GM12878 (cell line): ENCODE measurements around the gene EIF6. TPM values are rescaled to one million over a fixed set of nuclear protein-coding genes. Genes with fewer than 3 reads are reported as not detected.

Source experiments
- ESRRA ChIP-seq: IDR thresholded peaks from 2 replicates; pipeline ENCODE4 v1.6.1; 2012; ENCODE audit warnings: mild to moderate bottlenecking, low read length, improper control_type of control experiment
- FOS ChIP-seq: IDR thresholded peaks from 3 replicates; pipeline ENCODE4 v1.6.1; 2011; ENCODE audit warnings: borderline replicate concordance; ENCODE audit not compliant: insufficient read length; ENCODE audit errors: extremely low read depth
- GATAD2B ChIP-seq: fragments of 450-650 bp; conservative IDR thresholded peaks from 2 replicates; pipeline ENCODE4 v1.6.1; 2017; ENCODE audit warnings: low read depth, mild to moderate bottlenecking, moderate library complexity
- HDAC2 ChIP-seq: fragments of 200-600 bp; sonication (generic); IDR thresholded peaks from 2 replicates; pipeline ENCODE4 v1.6.1; 2017
- IKZF1 ChIP-seq: fragments of 450-650 bp; conservative IDR thresholded peaks from 2 replicates; pipeline ENCODE4 v1.6.1; 2017; ENCODE audit warnings: antibody characterized with exemption, mild to moderate bottlenecking
- MTA2 ChIP-seq: fragments of 450-650 bp; IDR thresholded peaks from 2 replicates; pipeline ENCODE4 v1.6.1; 2016; ENCODE audit warnings: low read depth, mild to moderate bottlenecking, moderate library complexity
- NFYB ChIP-seq: IDR thresholded peaks from 2 replicates; pipeline ENCODE4 v1.6.1; 2011; ENCODE audit warnings: low read depth, mild to moderate bottlenecking, low read length, improper control_type of control experiment, moderate library complexity; ENCODE audit not compliant: insufficient read depth
- NR2F1 ChIP-seq: fragments of 450-650 bp; conservative IDR thresholded peaks from 2 replicates; pipeline ENCODE4 v1.6.1; 2017; ENCODE audit warnings: mild to moderate bottlenecking
- POLR2AphosphoS2 ChIP-seq: IDR thresholded peaks from 2 replicates; pipeline ENCODE4 v1.6.1; 2011; ENCODE audit warnings: low read depth, mild to moderate bottlenecking, low read length, improper control_type of control experiment, moderate library complexity
- RAD21 ChIP-seq: IDR thresholded peaks from 2 replicates; pipeline ENCODE4 v1.6.1; 2011; ENCODE audit warnings: mild to moderate bottlenecking, low read depth, low read length, moderate library complexity; ENCODE audit not compliant: insufficient read depth
- RB1 ChIP-seq: fragments of 450-650 bp; formaldehyde crosslinking; IDR thresholded peaks from 2 replicates; pipeline ENCODE4 v1.6.1; 2017; ENCODE audit warnings: mild to moderate bottlenecking, borderline replicate concordance
- RFX5 ChIP-seq: IDR thresholded peaks from 2 replicates; pipeline ENCODE4 v1.6.1; 2011; ENCODE audit warnings: low read depth, low read length, improper control_type of control experiment
- SPI1 ChIP-seq: IDR thresholded peaks from 2 replicates; pipeline ENCODE4 v1.6.1; 2011; ENCODE audit warnings: low read depth, mild to moderate bottlenecking, low read length, moderate library complexity, borderline replicate concordance; ENCODE audit not compliant: insufficient read depth
- ZBTB4 ChIP-seq: fragments of 450-650 bp; formaldehyde crosslinking; IDR thresholded peaks from 2 replicates; pipeline ENCODE4 v1.4.0; 2022; ENCODE audit warnings: mild to moderate bottlenecking, moderate library complexity
- polyA plus RNA-seq, 11 experiments: library from polyadenylated mRNA; depleted of rRNA in 4 of 11; unstranded in 6 of 11; stranded (reverse) in 5 of 11; fragments of >200 nt; fragmentation: Nextera tagmentation in 4 of 11; fragmentation: Illumina TruSeq in 1 of 11; extraction: Ambion mirVana in 4 of 11; extraction: Trizol in 1 of 11; gene quantifications; 1 replicate in 1 of 11; 2 replicates in 10 of 11; pipeline versions ENCODE4 v1.2.1 to v1.2.3, GENCODE V29; 2011 to 2016; ENCODE audit warnings: inconsistent platforms in 2 of 11, missing spikeins in 2 of 11, low read depth in 1 of 11
- total RNA-seq, 4 experiments: library from RNA; depleted of rRNA in 3 of 4; stranded (reverse); fragments of >200 nt in 3 of 4; fragmentation: Illumina TruSeq in 1 of 4; extraction: Trizol in 1 of 4; gene quantifications; 2 replicates each; pipeline versions ENCODE4 v1.2.1 to v1.2.3, GENCODE V29; 2013 to 2021
- TF ChIP-seq, protein P1 (sequence below): IDR thresholded peaks from 2 replicates; pipeline ENCODE4 v1.6.1; 2012; ENCODE audit warnings: low read depth, low read length, improper control_type of control experiment
- TF ChIP-seq, protein P2 (sequence below): fragments of 450-650 bp; conservative IDR thresholded peaks from 2 replicates; pipeline ENCODE4 v1.6.1; 2017; ENCODE audit warnings: mild to moderate bottlenecking, moderate library complexity
- TF ChIP-seq, protein P3 (sequence below): fragments of 450-650 bp; IDR thresholded peaks from 2 replicates; pipeline ENCODE4 v1.6.1; 2016; ENCODE audit warnings: mild to moderate bottlenecking

EIF6 gene
- total and polyA plus RNA-seq, 10 of the 15 experiments (the other 5 are each of a cell fraction or from before 2014, with no cell fraction given): 127 to 607 (median 197) TPM

GRCh38 chr20:35284267-35284991 lies at the start of gene EIF6 (continued):
- TF ChIP-seq, protein P1, sequence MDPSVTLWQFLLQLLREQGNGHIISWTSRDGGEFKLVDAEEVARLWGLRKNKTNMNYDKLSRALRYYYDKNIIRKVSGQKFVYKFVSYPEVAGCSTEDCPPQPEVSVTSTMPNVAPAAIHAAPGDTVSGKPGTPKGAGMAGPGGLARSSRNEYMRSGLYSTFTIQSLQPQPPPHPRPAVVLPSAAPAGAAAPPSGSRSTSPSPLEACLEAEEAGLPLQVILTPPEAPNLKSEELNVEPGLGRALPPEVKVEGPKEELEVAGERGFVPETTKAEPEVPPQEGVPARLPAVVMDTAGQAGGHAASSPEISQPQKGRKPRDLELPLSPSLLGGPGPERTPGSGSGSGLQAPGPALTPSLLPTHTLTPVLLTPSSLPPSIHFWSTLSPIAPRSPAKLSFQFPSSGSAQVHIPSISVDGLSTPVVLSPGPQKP: peak; percentile 99
- no peak for TF ChIP-seq RFX5
- peak; percentile 77 for TF ChIP-seq IKZF1
- TF ChIP-seq, protein P2, sequence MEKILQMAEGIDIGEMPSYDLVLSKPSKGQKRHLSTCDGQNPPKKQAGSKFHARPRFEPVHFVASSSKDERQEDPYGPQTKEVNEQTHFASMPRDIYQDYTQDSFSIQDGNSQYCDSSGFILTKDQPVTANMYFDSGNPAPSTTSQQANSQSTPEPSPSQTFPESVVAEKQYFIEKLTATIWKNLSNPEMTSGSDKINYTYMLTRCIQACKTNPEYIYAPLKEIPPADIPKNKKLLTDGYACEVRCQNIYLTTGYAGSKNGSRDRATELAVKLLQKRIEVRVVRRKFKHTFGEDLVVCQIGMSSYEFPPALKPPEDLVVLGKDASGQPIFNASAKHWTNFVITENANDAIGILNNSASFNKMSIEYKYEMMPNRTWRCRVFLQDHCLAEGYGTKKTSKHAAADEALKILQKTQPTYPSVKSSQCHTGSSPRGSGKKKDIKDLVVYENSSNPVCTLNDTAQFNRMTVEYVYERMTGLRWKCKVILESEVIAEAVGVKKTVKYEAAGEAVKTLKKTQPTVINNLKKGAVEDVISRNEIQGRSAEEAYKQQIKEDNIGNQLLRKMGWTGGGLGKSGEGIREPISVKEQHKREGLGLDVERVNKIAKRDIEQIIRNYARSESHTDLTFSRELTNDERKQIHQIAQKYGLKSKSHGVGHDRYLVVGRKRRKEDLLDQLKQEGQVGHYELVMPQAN: peak; percentile 73
- TF ChIP-seq NR2F1: peak; percentile 56
- TF ChIP-seq, protein P3, sequence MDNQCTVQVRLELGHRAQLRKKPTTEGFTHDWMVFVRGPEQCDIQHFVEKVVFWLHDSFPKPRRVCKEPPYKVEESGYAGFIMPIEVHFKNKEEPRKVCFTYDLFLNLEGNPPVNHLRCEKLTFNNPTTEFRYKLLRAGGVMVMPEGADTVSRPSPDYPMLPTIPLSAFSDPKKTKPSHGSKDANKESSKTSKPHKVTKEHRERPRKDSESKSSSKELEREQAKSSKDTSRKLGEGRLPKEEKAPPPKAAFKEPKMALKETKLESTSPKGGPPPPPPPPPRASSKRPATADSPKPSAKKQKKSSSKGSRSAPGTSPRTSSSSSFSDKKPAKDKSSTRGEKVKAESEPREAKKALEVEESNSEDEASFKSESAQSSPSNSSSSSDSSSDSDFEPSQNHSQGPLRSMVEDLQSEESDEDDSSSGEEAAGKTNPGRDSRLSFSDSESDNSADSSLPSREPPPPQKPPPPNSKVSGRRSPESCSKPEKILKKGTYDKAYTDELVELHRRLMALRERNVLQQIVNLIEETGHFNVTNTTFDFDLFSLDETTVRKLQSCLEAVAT: no peak
- 0 out of 2 replicates have a peak, but pooled peaks have one; percentile 60 for TF ChIP-seq POLR2AphosphoS2
- no peak for TF ChIP-seq HDAC2
- TF ChIP-seq ZBTB4: no peak
- TF ChIP-seq ESRRA: no peak
- TF ChIP-seq NFYB: no peak
- TF ChIP-seq GATAD2B: peak; percentile 24; the same call in 1 of the 2 replicates
- TF ChIP-seq SPI1: peak; percentile 56; the same call in 1 of the 2 replicates
- TF ChIP-seq RB1: 0 out of 2 replicates have a peak, but pooled peaks have one; percentile 37
- TF ChIP-seq RAD21: no peak
- TF ChIP-seq MTA2: 0 out of 2 replicates have a peak, but pooled peaks have one; percentile 22
- TF ChIP-seq FOS: no peak
